Caki2 (cell line): ENCODE measurements around the gene PMEPA1. TPM values are rescaled to one million over a fixed set of nuclear protein-coding genes. Genes with fewer than 3 reads are reported as not detected.

Experiments
- DNase-seq: peaks from one replicate; pipeline ENCODE4 v3.0.0-alpha.2; 2015; ENCODE audit warnings: low read depth
- in situ Hi-C: cut with HindIII; loops from 2 replicates; pipeline ENCODE4 v1.10.0; 2016; ENCODE audit warnings: low sequenced_read_pairs, low pct_unique_long_range_greater_than_20kb, mixed read lengths
- total RNA-seq: library from RNA; depleted of rRNA; stranded (reverse); fragments of >200 nt; shearing (Covaris generic); gene quantifications from 2 replicates; pipeline ENCODE4 v1.2.3, GENCODE V29; 2014; ENCODE audit warnings: low replicate concordance

The PMEPA1 gene
- total RNA-seq, 1 experiment from 2014 or later, result 68.1 TPM

GRCh38 chr20:57701651-57702050, 8.2 kb downstream of the PMEPA1 start:
- no peak for DNase-seq
- in situ Hi-C loops, result no loop called here

- in situ Hi-C loops, result no loop called here
- no peak for DNase-seq
Observed at GRCh38 chr20:57701090-57701489, 8.7 kb downstream of the PMEPA1 start.

- DNase-seq, result no peak
- in situ Hi-C loops, result no loop called here
Observed at GRCh38 chr20:57699395-57699794, 10.4 kb downstream of the PMEPA1 start.

- in situ Hi-C loops, result no loop called here
- peak; percentile 73 for DNase-seq
Observed at GRCh38 chr20:57698867-57699275, 10.9 kb downstream of the PMEPA1 start.

GRCh38 chr20:57698116-57698866, 11.5 kb downstream of the PMEPA1 start:
- peak; percentile 99 for DNase-seq
- in situ Hi-C loops, result no loop called here

GRCh38 chr20:57697543-57697942, 12.3 kb downstream of the PMEPA1 start:
- no peak for DNase-seq
- in situ Hi-C loops, result no loop called here

GRCh38 chr20:57696401-57696961, 13.3 kb downstream of the PMEPA1 start:
- in situ Hi-C loops, result no loop called here
- no peak for DNase-seq

- in situ Hi-C loops, result no loop called here
- DNase-seq, result no peak
Observed at GRCh38 chr20:57695940-57696339, 13.9 kb downstream of the PMEPA1 start.

- peak; percentile 58 for DNase-seq
- in situ Hi-C loops, result no loop called here
Observed at GRCh38 chr20:57695012-57695411, 14.8 kb downstream of the PMEPA1 start.

- in situ Hi-C loops, result no loop called here
- no peak for DNase-seq
Observed at GRCh38 chr20:57694481-57694880, 15.3 kb downstream of the PMEPA1 start.

- in situ Hi-C loops, result no loop called here
Observed at GRCh38 chr20:57693670-57694329, 16.0 kb downstream of the PMEPA1 start.

GRCh38 chr20:57693002-57693582, 16.7 kb downstream of the PMEPA1 start:
- in situ Hi-C loops, result no loop called here
- DNase-seq, result peak; percentile 84

More at GRCh38 chr20:57693670-57694329, 16.0 kb downstream of the PMEPA1 start:
- no peak for DNase-seq

- no peak for DNase-seq
- in situ Hi-C loops, result no loop called here
Observed at GRCh38 chr20:57692393-57692792, 17.4 kb downstream of the PMEPA1 start.

- in situ Hi-C loops, result no loop called here
- no peak for DNase-seq
Observed at GRCh38 chr20:57691699-57692098, 18.1 kb downstream of the PMEPA1 start.

- in situ Hi-C loops, result no loop called here
- DNase-seq, result no peak
Observed at GRCh38 chr20:57690525-57690924, 19.3 kb downstream of the PMEPA1 start.

GRCh38 chr20:57689745-57690481, 19.9 kb downstream of the PMEPA1 start:
- no peak for DNase-seq
- in situ Hi-C loops, result no loop called here

- DNase-seq, result no peak
- in situ Hi-C loops, result no loop called here
Observed at GRCh38 chr20:57688864-57689263, 21.0 kb downstream of the PMEPA1 start.

GRCh38 chr20:57688295-57688694, 21.5 kb downstream of the PMEPA1 start:
- DNase-seq, result no peak
- in situ Hi-C loops, result no loop called here
